Activated CD4-positive, alpha-beta T cell treated with anti-CD3 and anti-CD28 coated beads for 4 hours (primary cell): ENCODE measurements around the gene RPS23.

Experiments
- DNase-seq, 2 donors: peaks; one replicate each; pipeline ENCODE4 v3.0.0-alpha.2; 2020

RPS23 gene

DNA sequence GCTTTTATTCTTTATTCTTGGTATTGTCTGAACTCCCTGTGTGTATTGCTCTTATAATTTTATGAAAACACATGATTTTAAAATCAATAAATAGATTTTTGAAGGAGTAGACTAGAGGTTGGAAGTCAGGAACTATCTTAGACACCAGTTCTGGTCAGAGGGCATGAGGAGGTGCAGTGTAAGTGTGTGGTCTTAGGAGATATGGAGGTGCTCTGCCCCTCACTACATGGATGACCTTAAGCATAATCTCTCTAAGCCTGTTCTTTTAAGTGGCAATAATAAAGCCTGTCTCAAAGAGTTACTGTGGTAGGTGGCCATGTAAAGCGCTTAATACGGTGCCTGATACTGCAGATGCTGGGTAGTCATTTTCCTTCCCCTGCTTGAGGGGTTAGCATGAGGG is 34.0 kb downstream of the RPS23 start:
- no peak for DNase-seq

- DNase-seq, result no peak
Measured at GRCh38 chr5:82234885-82235284, 43.3 kb downstream of the RPS23 start.

DNA sequence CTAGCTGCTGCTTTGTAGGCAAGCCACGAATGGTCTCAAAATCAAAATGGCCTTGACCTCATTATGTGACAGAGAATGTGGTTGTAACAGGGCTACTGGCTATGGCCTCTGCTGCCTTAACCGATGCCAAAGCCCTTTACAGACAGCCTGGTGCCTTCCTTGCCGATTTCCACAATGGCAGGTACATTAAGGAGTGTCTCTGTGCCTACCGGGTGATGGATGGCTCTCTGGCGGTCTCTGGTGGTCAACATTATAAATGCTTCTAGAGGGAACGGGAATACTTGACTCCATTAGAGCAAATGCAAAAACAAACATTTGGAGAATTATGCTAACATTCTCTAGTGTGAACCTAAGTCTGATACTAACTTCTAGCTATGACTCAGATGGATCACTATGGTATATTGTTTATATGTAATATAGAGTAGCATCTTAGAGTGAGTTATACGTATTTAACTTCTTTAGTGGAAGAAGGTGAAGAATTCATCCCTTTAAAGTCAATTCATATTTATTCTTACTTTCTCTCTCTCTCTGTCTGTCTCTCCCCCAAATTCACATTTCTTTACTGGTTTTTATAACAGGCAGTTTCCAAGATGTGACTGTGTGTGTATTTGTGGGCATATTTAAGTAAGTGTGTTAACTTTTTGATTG is 52.5 kb downstream of the RPS23 start:
- DNase-seq, result peak; percentile 40 to 61
